SK-N-SH (cell line): ENCODE data around the gene CEBPA. TPM values are rescaled to one million over a fixed set of nuclear protein-coding genes. Genes with fewer than 3 reads are reported as not detected.

Experiments used
- CTCF ChIA-PET: fragments of 300-600, 350-600 bp; formaldehyde crosslinking; extraction: SDS; loops from one replicate; lab custom pipeline; 2021; lab: Yijun Ruan, JAX
- POLR2A ChIA-PET: fragments of 350-600 bp; sonication (Branson Sonifier 250); formaldehyde crosslinking; extraction: SDS; loops from one replicate; lab custom pipeline; 2020; ENCODE audit warnings: antibody characterized with exemption, inconsistent platforms; lab: Yijun Ruan, JAX
- DNase-seq: peaks from one replicate; pipeline ENCODE4 v3.0.0; 2012
- H2AFZ ChIP-seq: fragments of 200-600 bp; sonication (generic); 2 replicates; pipeline ENCODE4 v1.8.1; 2016; ENCODE audit warnings: antibody characterized with exemption, mild to moderate bottlenecking, low read depth
- H3F3A ChIP-seq: fragments of 200-600 bp; sonication (generic); replicated peaks from 2 replicates; pipeline ENCODE3; 2016; ENCODE audit warnings: antibody characterized with exemption, mild to moderate bottlenecking; ENCODE audit not compliant: insufficient read depth
- H3K27ac ChIP-seq, 2 experiments: fragments of 200-500 bp in 1 of 2; fragments of 200-600 bp in 1 of 2; sonication (Bioruptor generic) in 1 of 2; sonication (generic), shearing (Covaris generic) in 1 of 2; 2 replicates each; pipeline versions ENCODE4 v1.5.1 to v1.6.1; 2014 to 2016; ENCODE audit warnings: low read depth in 2 of 2, inconsistent platforms in 1 of 2, low read length in 1 of 2, mild to moderate bottlenecking in 1 of 2, mixed read lengths in 1 of 2
- H3K27me3 ChIP-seq: fragments of 200-600 bp; sonication (generic), shearing (Covaris generic); 2 replicates; pipeline ENCODE4 v1.6.1; 2016; ENCODE audit warnings: mixed run types; ENCODE audit not compliant: insufficient read depth
- H3K36me3 ChIP-seq, 2 experiments: fragments of 200-500 bp in 1 of 2; fragments of 200-600 bp in 1 of 2; sonication (Bioruptor generic) in 1 of 2; sonication (generic) in 1 of 2; replicated peaks in 1 of 2; 2 replicates each; pipeline versions ENCODE3 to v1.5.1; 2014 to 2016; ENCODE audit warnings: low read length in 1 of 2, mild to moderate bottlenecking in 1 of 2; ENCODE audit not compliant: insufficient read depth in 2 of 2, control insufficient read depth in 1 of 2
- H3K4me1 ChIP-seq, 2 experiments: fragments of 200-500 bp in 1 of 2; fragments of 200-600 bp in 1 of 2; sonication (Bioruptor generic) in 1 of 2; sonication (generic), shearing (Covaris generic) in 1 of 2; 2 replicates each; pipeline versions ENCODE4 v1.5.1 to v1.6.1; 2014 to 2016; ENCODE audit warnings: low read depth in 1 of 2, low read length in 1 of 2, mixed run types in 1 of 2; ENCODE audit not compliant: insufficient read depth in 2 of 2, control insufficient read depth in 1 of 2
- H3K4me2 ChIP-seq: fragments of 200-600 bp; sonication (generic), shearing (Covaris generic); 2 replicates; pipeline ENCODE4 v1.6.1; 2017; ENCODE audit warnings: mixed run types
- H3K4me3 ChIP-seq, 2 experiments: fragments of 200-500 bp in 1 of 2; fragments of 200-600 bp in 1 of 2; sonication (Bioruptor generic) in 1 of 2; sonication (generic), shearing (Covaris generic) in 1 of 2; 2 replicates each; pipeline versions ENCODE4 v1.5.1 to v1.8.1; 2014 to 2016; ENCODE audit warnings: low read depth in 2 of 2, inconsistent platforms in 1 of 2, low read length in 1 of 2, mild to moderate bottlenecking in 1 of 2, mixed read lengths in 1 of 2, moderate library complexity in 1 of 2
- H3K79me2 ChIP-seq: fragments of 200-600 bp; sonication (generic); 2 replicates; pipeline ENCODE4 v1.8.1; 2017; ENCODE audit warnings: mild to moderate bottlenecking; ENCODE audit not compliant: insufficient read depth
- H3K9ac ChIP-seq: fragments of 200-600 bp; sonication (generic); 2 replicates; pipeline ENCODE4 v1.6.1; 2017; ENCODE audit warnings: mixed run types
- H3K9me2 ChIP-seq: fragments of 200-600 bp; sonication (generic); 2 replicates; pipeline ENCODE4 v1.6.1; 2017; ENCODE audit warnings: mixed run types
- H3K9me3 ChIP-seq: fragments of 200-600 bp; sonication (generic); 2 replicates; pipeline ENCODE4 v1.6.1; 2017; ENCODE audit warnings: mixed run types, mild to moderate bottlenecking, moderate library complexity
- H4K20me1 ChIP-seq: fragments of 200-600 bp; sonication (generic); 2 replicates; pipeline ENCODE4 v1.6.1; 2017; ENCODE audit warnings: mild to moderate bottlenecking, mixed run types; ENCODE audit not compliant: insufficient read depth
- EZH2phosphoT487 ChIP-seq: fragments of 200-600 bp; sonication (generic); IDR thresholded peaks from 2 replicates; pipeline ENCODE4 v1.6.1; 2017; ENCODE audit warnings: low read depth, mixed run types, mild to moderate bottlenecking, antibody characterized with exemption, moderate library complexity, borderline replicate concordance
- FOSL2 ChIP-seq: IDR thresholded peaks from 2 replicates; pipeline ENCODE4 v1.4.0; 2012; ENCODE audit warnings: low read depth, mild to moderate bottlenecking, moderate library complexity, borderline replicate concordance
- IRF3 ChIP-seq: fragments of 150-350 bp; IDR thresholded peaks from 2 replicates; pipeline ENCODE4 v1.6.1; 2016; ENCODE audit warnings: mild to moderate bottlenecking, low read depth, low read length
- JUND ChIP-seq: IDR thresholded peaks from 2 replicates; pipeline ENCODE4 v1.4.0; 2012
- MAX ChIP-seq: IDR thresholded peaks from 2 replicates; pipeline ENCODE4 v1.4.0; 2012; ENCODE audit warnings: low read depth
- MEF2A ChIP-seq: IDR thresholded peaks from 2 replicates; pipeline ENCODE4 v1.4.0; 2012; ENCODE audit warnings: low read depth, borderline replicate concordance
- MXI1 ChIP-seq: IDR thresholded peaks from 2 replicates; pipeline ENCODE4 v1.6.1; 2012; ENCODE audit warnings: mild to moderate bottlenecking, low read depth, low read length, improper control_type of control experiment
- RAD21 ChIP-seq: IDR thresholded peaks from 2 replicates; pipeline ENCODE4 v1.6.1; 2012; ENCODE audit warnings: mild to moderate bottlenecking, low read length
- RCOR1 ChIP-seq: fragments of 150-350 bp; IDR thresholded peaks from 2 replicates; pipeline ENCODE4 v1.6.1; 2017; ENCODE audit warnings: antibody characterized with exemption, low read length
- REST ChIP-seq: IDR thresholded peaks from 2 replicates; pipeline ENCODE4 v1.6.1; 2012; ENCODE audit warnings: mild to moderate bottlenecking, low read depth, low read length, moderate library complexity
- SIN3A ChIP-seq: IDR thresholded peaks from 2 replicates; pipeline ENCODE4 v1.6.1; 2012; ENCODE audit warnings: low read depth, mild to moderate bottlenecking, low read length, moderate library complexity, borderline replicate concordance
- SMC3 ChIP-seq: IDR thresholded peaks from 2 replicates; pipeline ENCODE4 v1.6.1; 2012; ENCODE audit warnings: low read depth, low read length, improper control_type of control experiment
- TCF12 ChIP-seq: IDR thresholded peaks from 2 replicates; pipeline ENCODE4 v1.4.0; 2012
- USF1 ChIP-seq: IDR thresholded peaks from 2 replicates; pipeline ENCODE4 v1.4.0; 2012; ENCODE audit warnings: low read depth, borderline replicate concordance
- ZBTB33 ChIP-seq: IDR thresholded peaks from 2 replicates; pipeline ENCODE4 v1.4.0; 2012; ENCODE audit warnings: low read depth, borderline replicate concordance
- WGBS: methylation state at CpG from one replicate; pipeline ENCODE4 v1.1.6; 2017; ENCODE audit warnings: low lambda C conversion rate; 5-methylcytosine and 5-hydroxymethylcytosine counted together
- polyA plus RNA-seq, 3 experiments: library from polyadenylated mRNA; depleted of rRNA; stranded (reverse); fragments of >200 nt; gene quantifications; 2 replicates each; pipeline ENCODE4 v1.2.3, GENCODE V29; 2012

CEBPA gene
- polyA plus RNA-seq, 1 of the 3 experiments (the other 2 are of a cell fraction): 0.15 TPM

- Histone ChIP-seq H2AFZ (no peak overlapping the region), H3K9me3 (no peaks in the 10 kb centered on the region), H3K4me2 (no peak overlapping the region), H3K27ac (no peak overlapping the region), H3K36me3 (no peaks in the 10 kb centered on the region), H3K27me3 (no peaks in the 10 kb centered on the region), H3F3A (no peaks in the 10 kb centered on the region), H3K4me3 (no peak overlapping the region), H4K20me1 (no peaks in the 10 kb centered on the region), H3K9me2 (no peaks in the 10 kb centered on the region), H3K9ac (no peak overlapping the region), H3K4me1 (peaks cover 0 to 12% of the 10 kb centered on the region in 2 experiments; a peak in 1 of 4 replicates), H3K79me2 (no peaks in the 10 kb centered on the region)
- no peak for TF ChIP-seq IRF3
- no peak for TF ChIP-seq RCOR1
- no peak for TF ChIP-seq MXI1
- TF ChIP-seq ZBTB33: no peak
- TF ChIP-seq RAD21: no peak
- no peak for TF ChIP-seq JUND
- TF ChIP-seq REST: no peak
- TF ChIP-seq SMC3: no peak
- TF ChIP-seq FOSL2: no peak
- no peak for TF ChIP-seq TCF12
- no peak for TF ChIP-seq MEF2A
- TF ChIP-seq EZH2phosphoT487: no peak
- TF ChIP-seq MAX: no peak
- no peak for TF ChIP-seq SIN3A
- TF ChIP-seq USF1: no peak
- no peak for DNase-seq
- POLR2A ChIA-PET: no interaction called here
- 72% methylated on average over 2 of the region's 2 CpGs for WGBS
- CTCF ChIA-PET: interaction anchor here (1.4 to 2.6 kb wide), 4 partner anchors 12 to 520 kb away, joined by 3 to 9 read pairs (median 7); no protein-coding TSS in a partner anchor
Observed at GRCh38 chr19:33257828-33258227, 44.5 kb downstream of the CEBPA start.
